Measurements from ENCODE around the gene IL1RAPL2. TPM values are rescaled to one million over a fixed set of nuclear protein-coding genes. Genes with fewer than 3 reads are reported as not detected.

Gene IL1RAPL2
- total and polyA plus RNA-seq, 10 of the 15 experiments (the other 5 are each of a cell fraction or from before 2014, with no cell fraction given): 0.19 TPM; not detected in 9

GRCh38 chrX:105109936-105110335 is 543.9 kb downstream of the IL1RAPL2 start:
- Histone ChIP-seq H3K79me2 (ENCODE audit: control insufficient read depth, insufficient read depth, low read length) (no peaks in the 10 kb centered on the region), H2AFZ (ENCODE audit: control insufficient read depth, low read depth, low read length) (no peak overlapping the region), H4K20me1 (ENCODE audit: control insufficient read depth, insufficient read depth) (no peaks in the 10 kb centered on the region), H3K9ac (ENCODE audit: control insufficient read depth, insufficient read depth, low read length) (no peak overlapping the region), H3K9me3 (replicated peaks; ENCODE audit: control insufficient read depth, insufficient read depth, low read length) (no peaks in the 10 kb centered on the region), H3K4me2 (ENCODE audit: control insufficient read depth, insufficient read depth) (no peak overlapping the region), H3K4me3 (no peak overlapping the region), H3K4me1 (ENCODE audit: control insufficient read depth, insufficient read depth, low read length) (no peaks in the 10 kb centered on the region), H3K27me3 (replicated peaks in 1 of 2; ENCODE audit: control insufficient read depth in 2 of 2, insufficient read depth in 2 of 2, low read length in 1 of 2) (no peaks in the 10 kb centered on the region), H3K36me3 (ENCODE audit: control insufficient read depth in 2 of 2, insufficient read depth in 2 of 2, low read length in 1 of 2) (no peaks in the 10 kb centered on the region), H3K27ac (ENCODE audit: control insufficient read depth, insufficient read depth) (no peak overlapping the region)
- BruUV-seq (replicated peaks): no TSS peak
- ATAC-seq (no peak), FAIRE-seq (no peak), DNase-seq (ENCODE audit: low read depth, low spot score) (no peak)
- TF ChIP-seq ESRRA (IDR thresholded peaks at IDR 0.05; ENCODE audit: low read length): no peak
- no peak for TF ChIP-seq NR2F1 (conservative IDR thresholded peaks at IDR 0.05)
- no peak for TF ChIP-seq JUNB (IDR thresholded peaks at IDR 0.05)
- TF ChIP-seq BRCA1 (IDR thresholded peaks at IDR 0.05; ENCODE audit: low read depth, low read length): no peak
- no peak for TF ChIP-seq IRF3 (IDR thresholded peaks at IDR 0.05)
- no peak for TF ChIP-seq GATAD2B (conservative IDR thresholded peaks at IDR 0.05; ENCODE audit: low read depth)
- no peak for TF ChIP-seq ZNF384 (IDR thresholded peaks at IDR 0.05; ENCODE audit: borderline replicate concordance, low read depth, low read length)
- no peak for TF ChIP-seq BHLHE40 (IDR thresholded peaks at IDR 0.05; ENCODE audit: borderline replicate concordance in 1 of 2, low read depth in 2 of 2, low read length in 1 of 2)
- SMC1A ChIA-PET (ENCODE audit: uncharacterized antibody, unreplicated experiment): no interaction called here
- POLR2A ChIA-PET: no interaction called here
- intact Hi-C loops (cut with micrococcal nuclease; ENCODE audit: unreplicated experiment) (no loop called here), in situ Hi-C loops (cut with MboI) (no loop called here)
- RAD21 ChIA-PET (ENCODE audit: unreplicated experiment): no interaction called here
- WGBS (ENCODE audit: insufficient coverage, insufficient replicate concordance, low lambda C conversion rate, missing lambda C conversion rate): 41% methylated on average over 6 of the region's 6 CpGs
- CTCF ChIA-PET: no interaction called here
